Measurements from ENCODE around the gene SMARCD3. TPM values are rescaled to one million over a fixed set of nuclear protein-coding genes. Genes with fewer than 3 reads are reported as not detected.

SMARCD3 gene
- total and polyA plus RNA-seq, 2 of the 13 experiments (the other 11 are each of a cell fraction or from before 2014, with no cell fraction given), result 0.20 to 0.62 TPM

DNA sequence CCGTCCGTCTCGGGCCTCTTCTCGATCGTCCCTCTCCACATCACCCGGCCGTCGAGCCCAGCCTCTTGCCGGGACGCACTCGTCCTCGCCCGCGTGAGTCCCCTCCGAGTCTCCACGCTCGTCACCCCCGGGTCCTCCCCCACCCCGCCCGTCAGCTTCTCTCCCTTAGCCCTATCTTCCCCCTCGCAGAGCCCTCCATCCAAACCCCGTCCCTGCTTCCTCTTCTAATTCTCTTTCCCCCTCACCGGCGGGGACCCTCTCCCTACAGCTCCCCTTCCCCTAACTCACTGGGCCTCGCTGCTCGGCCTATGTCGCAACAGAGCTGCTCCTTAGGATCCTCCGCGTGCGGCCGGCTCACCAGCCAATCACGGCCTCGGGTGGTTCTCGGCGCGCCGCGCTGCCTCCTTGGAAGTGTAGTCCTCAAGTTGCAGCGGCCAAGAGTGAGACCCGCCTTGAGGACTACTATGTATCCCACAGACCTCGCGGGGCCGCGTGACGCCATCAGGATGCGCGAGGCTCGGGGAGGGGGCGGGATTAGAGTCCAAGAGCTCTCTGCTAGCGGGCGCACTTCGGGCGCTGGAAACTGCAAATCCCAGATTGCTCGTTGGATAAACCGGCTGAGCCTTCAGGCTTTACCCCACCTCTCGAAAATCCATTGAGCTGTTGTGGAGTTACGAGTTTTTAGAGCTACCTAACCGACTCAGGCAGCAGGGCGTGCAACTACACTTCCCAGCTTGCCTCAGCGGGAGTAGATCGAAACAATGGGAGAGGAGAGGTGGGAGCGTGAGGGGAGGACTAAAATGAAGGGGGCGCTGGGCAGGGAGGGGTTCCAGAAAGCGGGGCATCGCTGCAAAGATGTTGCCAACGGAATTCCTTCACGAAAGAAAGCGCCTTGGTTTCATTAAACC, 21.4 kb downstream of the SMARCD3 start, which contains the start of gene ABCF2 (continued):
- TF ChIP-seq PHF20 (CRISPR knock-in tag; IDR thresholded peaks at IDR 0.05), result peak; percentile 95
- peak; percentile 25 for TF ChIP-seq YY1 (IDR thresholded peaks at IDR 0.05; ENCODE audit: insufficient read depth, insufficient replicate concordance, low read depth, low read length)
- no peak for TF ChIP-seq ZNF510 (CRISPR knock-in tag; IDR thresholded peaks at IDR 0.05; ENCODE audit: low read depth)
- TF ChIP-seq TCF7L2 (IDR thresholded peaks at IDR 0.05; ENCODE audit: low read depth, low read length), result no peak
- peak; percentile 49; the same call in 1 of the 2 replicates for TF ChIP-seq FOXJ3 (CRISPR knock-in tag; IDR thresholded peaks at IDR 0.05; ENCODE audit: borderline replicate concordance)
- TF ChIP-seq ZNF24 (IDR thresholded peaks at IDR 0.05), result no peak
- TF ChIP-seq, protein P1, sequence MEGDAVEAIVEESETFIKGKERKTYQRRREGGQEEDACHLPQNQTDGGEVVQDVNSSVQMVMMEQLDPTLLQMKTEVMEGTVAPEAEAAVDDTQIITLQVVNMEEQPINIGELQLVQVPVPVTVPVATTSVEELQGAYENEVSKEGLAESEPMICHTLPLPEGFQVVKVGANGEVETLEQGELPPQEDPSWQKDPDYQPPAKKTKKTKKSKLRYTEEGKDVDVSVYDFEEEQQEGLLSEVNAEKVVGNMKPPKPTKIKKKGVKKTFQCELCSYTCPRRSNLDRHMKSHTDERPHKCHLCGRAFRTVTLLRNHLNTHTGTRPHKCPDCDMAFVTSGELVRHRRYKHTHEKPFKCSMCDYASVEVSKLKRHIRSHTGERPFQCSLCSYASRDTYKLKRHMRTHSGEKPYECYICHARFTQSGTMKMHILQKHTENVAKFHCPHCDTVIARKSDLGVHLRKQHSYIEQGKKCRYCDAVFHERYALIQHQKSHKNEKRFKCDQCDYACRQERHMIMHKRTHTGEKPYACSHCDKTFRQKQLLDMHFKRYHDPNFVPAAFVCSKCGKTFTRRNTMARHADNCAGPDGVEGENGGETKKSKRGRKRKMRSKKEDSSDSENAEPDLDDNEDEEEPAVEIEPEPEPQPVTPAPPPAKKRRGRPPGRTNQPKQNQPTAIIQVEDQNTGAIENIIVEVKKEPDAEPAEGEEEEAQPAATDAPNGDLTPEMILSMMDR (CRISPR knock-in tag; IDR thresholded peaks at IDR 0.05), result peak; percentile 40
- TF ChIP-seq, protein P2, sequence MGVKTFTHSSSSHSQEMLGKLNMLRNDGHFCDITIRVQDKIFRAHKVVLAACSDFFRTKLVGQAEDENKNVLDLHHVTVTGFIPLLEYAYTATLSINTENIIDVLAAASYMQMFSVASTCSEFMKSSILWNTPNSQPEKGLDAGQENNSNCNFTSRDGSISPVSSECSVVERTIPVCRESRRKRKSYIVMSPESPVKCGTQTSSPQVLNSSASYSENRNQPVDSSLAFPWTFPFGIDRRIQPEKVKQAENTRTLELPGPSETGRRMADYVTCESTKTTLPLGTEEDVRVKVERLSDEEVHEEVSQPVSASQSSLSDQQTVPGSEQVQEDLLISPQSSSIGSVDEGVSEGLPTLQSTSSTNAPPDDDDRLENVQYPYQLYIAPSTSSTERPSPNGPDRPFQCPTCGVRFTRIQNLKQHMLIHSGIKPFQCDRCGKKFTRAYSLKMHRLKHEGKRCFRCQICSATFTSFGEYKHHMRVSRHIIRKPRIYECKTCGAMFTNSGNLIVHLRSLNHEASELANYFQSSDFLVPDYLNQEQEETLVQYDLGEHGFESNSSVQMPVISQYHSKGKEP (CRISPR knock-in tag; IDR thresholded peaks at IDR 0.05), result peak; percentile 56; the same call in 1 of the 2 replicates
- TF ChIP-seq, protein P3, sequence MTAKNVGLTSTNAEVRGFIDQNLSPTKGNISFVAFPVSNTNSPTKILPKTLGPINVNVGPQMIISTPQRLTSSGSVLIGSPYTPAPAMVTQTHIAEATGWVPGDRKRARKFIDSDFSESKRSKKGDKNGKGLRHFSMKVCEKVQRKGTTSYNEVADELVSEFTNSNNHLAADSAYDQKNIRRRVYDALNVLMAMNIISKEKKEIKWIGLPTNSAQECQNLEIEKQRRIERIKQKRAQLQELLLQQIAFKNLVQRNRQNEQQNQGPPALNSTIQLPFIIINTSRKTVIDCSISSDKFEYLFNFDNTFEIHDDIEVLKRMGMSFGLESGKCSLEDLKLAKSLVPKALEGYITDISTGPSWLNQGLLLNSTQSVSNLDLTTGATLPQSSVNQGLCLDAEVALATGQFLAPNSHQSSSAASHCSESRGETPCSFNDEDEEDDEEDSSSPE (CRISPR knock-in tag; IDR thresholded peaks at IDR 0.05), result peak; percentile 72; the same call in 1 of the 2 replicates
- TF ChIP-seq ZNF101 (CRISPR knock-in tag; IDR thresholded peaks at IDR 0.05; ENCODE audit: borderline replicate concordance, low read depth), result no peak
- peak; percentile 50; the same call in 1 of the 2 replicates for TF ChIP-seq SIX4 (CRISPR knock-in tag; IDR thresholded peaks at IDR 0.05)
- TF ChIP-seq CHD2 (IDR thresholded peaks at IDR 0.05; ENCODE audit: low read depth, low read length), result peak; percentile 85
- TF ChIP-seq ZNF839 (CRISPR knock-in tag; IDR thresholded peaks at IDR 0.05; ENCODE audit: borderline replicate concordance), result no peak
- peak; percentile 38 for TF ChIP-seq TBL1XR1 (IDR thresholded peaks at IDR 0.05; ENCODE audit: borderline replicate concordance, low read length, partially characterized antibody)
- no peak for TF ChIP-seq CAMTA2 (CRISPR knock-in tag; IDR thresholded peaks at IDR 0.05; ENCODE audit: borderline replicate concordance)
- peak; percentile 62 for TF ChIP-seq ZNF430 (CRISPR knock-in tag; IDR thresholded peaks at IDR 0.05)
- no peak for TF ChIP-seq DPF2 (CRISPR knock-in tag; IDR thresholded peaks at IDR 0.05; ENCODE audit: borderline replicate concordance, low read depth)
- TF ChIP-seq, protein P4, sequence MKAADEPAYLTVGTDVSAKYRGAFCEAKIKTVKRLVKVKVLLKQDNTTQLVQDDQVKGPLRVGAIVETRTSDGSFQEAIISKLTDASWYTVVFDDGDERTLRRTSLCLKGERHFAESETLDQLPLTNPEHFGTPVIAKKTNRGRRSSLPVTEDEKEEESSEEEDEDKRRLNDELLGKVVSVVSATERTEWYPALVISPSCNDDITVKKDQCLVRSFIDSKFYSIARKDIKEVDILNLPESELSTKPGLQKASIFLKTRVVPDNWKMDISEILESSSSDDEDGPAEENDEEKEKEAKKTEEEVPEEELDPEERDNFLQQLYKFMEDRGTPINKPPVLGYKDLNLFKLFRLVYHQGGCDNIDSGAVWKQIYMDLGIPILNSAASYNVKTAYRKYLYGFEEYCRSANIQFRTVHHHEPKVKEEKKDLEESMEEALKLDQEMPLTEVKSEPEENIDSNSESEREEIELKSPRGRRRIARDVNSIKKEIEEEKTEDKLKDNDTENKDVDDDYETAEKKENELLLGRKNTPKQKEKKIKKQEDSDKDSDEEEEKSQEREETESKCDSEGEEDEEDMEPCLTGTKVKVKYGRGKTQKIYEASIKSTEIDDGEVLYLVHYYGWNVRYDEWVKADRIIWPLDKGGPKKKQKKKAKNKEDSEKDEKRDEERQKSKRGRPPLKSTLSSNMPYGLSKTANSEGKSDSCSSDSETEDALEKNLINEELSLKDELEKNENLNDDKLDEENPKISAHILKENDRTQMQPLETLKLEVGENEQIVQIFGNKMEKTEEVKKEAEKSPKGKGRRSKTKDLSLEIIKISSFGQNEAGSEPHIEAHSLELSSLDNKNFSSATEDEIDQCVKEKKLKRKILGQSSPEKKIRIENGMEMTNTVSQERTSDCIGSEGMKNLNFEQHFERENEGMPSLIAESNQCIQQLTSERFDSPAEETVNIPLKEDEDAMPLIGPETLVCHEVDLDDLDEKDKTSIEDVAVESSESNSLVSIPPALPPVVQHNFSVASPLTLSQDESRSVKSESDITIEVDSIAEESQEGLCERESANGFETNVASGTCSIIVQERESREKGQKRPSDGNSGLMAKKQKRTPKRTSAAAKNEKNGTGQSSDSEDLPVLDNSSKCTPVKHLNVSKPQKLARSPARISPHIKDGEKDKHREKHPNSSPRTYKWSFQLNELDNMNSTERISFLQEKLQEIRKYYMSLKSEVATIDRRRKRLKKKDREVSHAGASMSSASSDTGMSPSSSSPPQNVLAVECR (CRISPR knock-in tag; IDR thresholded peaks at IDR 0.05; ENCODE audit: borderline replicate concordance), result peak; percentile 94
- TF ChIP-seq ADNP (CRISPR knock-in tag; IDR thresholded peaks at IDR 0.05), result no peak
- TF ChIP-seq ZNF670 (CRISPR knock-in tag; IDR thresholded peaks at IDR 0.05; ENCODE audit: borderline replicate concordance), result no peak

All from HepG2 (cell line).